Left renal cortex interstitium (tissue), 4 donors: ENCODE data around the gene DHCR24. TPM values are rescaled to one million over a fixed set of nuclear protein-coding genes. Genes with fewer than 3 reads are reported as not detected.

ENCODE experiments used
- DNase-seq, 4 donors: peaks; one replicate each; pipeline ENCODE4 v3.0.0-alpha.2; 2013; ENCODE audit warnings: low read depth in 4 of 4, low spot score in 2 of 4, missing footprints in 1 of 4
- polyA plus RNA-seq, 4 donors: library from polyadenylated mRNA; unstranded; fragments of 120-200 nt; gene quantifications; one replicate each; pipeline ENCODE4 v1.2.1, GENCODE V29; 2013; ENCODE audit not compliant: insufficient read length in 4 of 4

Gene DHCR24
- polyA plus RNA-seq, 4 donors = 63.4 to 89.1 (median 78.0) TPM

GRCh38 chr1:54848134-54848948 is 38.7 kb downstream of the DHCR24 start:
- no peak for DNase-seq

GRCh38 chr1:54846716-54847284 is 40.2 kb downstream of the DHCR24 start:
- no peak for DNase-seq

DNA sequence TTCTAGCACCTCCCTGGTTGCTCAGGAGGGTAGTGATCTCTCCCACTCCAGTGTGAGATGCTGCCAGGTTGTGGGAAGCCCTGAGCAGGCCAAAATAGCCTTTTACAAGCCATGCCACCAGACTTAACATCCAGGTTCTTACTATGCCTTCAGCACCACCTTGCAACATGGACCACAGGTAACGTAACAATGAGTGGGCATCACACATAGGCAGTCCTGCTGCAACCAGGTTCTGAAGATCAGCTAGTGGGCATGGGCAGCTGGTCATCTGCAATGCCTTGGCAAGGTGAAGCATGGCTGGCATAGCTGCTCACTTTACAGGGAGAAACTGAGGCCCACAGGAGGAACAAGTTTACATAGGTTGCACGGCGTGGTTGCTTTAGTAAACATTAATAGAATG is 40.7 kb downstream of the DHCR24 start:
- DNase-seq = no peak

- DNase-seq = no peak
These were observed 41.2 kb downstream of the DHCR24 start for GRCh38 chr1:54845772-54846171.

DNA sequence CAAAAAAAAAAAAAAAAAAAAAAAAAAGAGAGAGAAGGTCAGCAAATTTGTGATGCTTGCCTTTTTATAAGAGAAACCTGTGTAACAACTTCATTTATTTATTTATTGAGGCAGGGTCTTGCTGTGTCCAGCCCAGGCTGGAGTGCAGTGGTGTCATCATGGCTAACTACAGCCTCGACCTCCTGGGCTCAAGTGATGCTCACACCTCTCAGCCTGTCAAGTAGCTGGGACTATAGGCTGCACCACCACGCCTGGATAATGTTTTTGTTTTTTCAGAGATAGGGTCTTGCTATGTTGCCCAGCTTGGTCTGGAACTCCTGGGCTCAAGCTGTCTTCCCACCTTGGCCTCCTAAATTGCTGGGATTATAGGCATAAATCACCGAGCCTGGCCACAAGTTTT is 42.4 kb downstream of the DHCR24 start:
- DNase-seq = no peak

- no peak for DNase-seq
These were observed 43.5 kb downstream of the DHCR24 start for GRCh38 chr1:54843449-54843848.

- DNase-seq = no peak
These were observed 44.0 kb downstream of the DHCR24 start for GRCh38 chr1:54842963-54843362.

DNA sequence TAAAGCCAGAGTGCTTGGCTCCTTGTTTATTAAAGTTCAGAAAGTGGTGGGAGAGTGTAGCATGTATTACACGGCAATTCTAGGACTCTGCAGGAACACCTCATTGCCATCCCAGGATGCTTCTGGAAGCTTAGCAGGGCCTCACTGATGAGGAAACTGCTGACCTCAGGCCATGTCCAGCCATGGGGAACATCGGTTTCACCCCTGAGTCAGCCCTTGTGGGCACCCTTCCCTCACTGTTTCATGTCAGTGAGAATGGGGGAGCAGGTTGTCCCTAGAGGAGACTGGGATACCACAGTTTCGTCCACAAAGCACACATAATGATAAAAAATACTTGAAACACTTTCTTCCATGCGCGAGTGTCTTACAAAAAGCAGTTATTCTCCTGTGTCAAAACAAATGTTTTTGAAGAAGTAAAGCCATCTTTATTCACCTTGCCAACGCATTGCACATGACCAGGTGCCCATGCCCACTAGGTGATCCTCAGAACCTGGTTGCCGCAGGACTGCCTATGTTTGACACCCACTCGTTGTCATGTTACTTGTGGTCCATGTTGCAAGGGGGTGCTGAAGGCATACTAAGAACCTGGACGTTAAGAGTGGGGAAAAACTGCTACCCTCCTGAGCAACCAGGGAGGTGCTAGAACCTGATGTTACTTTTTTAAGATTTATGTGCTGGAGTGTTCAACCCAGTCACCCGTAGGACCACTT is 44.6 kb downstream of the DHCR24 start:
- DNase-seq = no peak

DNA sequence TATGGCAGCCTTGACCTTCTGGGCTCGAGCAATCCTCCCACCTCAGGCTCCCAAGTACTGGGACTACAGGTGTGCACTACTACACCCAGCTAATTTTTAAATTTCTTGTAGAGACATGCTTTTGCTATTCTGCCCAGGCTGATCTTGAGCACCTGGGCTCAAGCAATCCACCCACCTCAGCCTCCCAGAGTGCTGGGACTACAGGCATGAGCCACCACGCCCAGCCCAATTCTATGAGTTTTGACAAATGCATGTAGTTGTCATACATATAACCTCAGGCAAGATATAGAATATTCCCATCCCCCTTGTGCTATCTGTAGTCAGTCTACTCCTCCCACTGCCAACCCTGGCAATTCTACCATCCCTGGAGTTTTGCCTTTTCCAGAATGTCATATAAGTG is 47.2 kb downstream of the DHCR24 start:
- DNase-seq = no peak

- no peak for DNase-seq
These were observed 48.3 kb downstream of the DHCR24 start for GRCh38 chr1:54838565-54839180.

GRCh38 chr1:54837002-54837853 is 49.8 kb downstream of the DHCR24 start:
- DNase-seq = no peak

GRCh38 chr1:54836594-54836993 is 50.4 kb downstream of the DHCR24 start:
- no peak for DNase-seq

DNA sequence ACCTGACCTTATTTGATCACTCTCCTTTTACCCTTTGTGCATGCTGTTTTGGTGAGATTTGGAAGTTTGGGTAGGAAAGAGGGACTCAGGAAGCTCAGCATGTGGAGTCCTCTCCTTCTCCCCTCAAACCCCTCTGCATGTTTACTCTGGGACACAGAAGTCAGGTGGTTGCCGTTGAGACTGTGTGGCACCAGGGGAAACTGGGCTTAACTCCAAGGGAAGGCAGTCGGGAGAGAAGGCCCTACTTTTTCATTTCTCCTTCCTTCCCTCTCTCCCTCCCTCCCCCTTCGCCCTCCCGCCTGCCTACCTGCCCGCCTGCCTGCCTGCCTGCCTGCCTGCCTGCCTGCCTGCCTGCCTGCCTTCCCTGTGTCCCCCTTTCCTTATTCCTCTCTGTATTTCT is 51.0 kb downstream of the DHCR24 start:
- no peak for DNase-seq

DNA sequence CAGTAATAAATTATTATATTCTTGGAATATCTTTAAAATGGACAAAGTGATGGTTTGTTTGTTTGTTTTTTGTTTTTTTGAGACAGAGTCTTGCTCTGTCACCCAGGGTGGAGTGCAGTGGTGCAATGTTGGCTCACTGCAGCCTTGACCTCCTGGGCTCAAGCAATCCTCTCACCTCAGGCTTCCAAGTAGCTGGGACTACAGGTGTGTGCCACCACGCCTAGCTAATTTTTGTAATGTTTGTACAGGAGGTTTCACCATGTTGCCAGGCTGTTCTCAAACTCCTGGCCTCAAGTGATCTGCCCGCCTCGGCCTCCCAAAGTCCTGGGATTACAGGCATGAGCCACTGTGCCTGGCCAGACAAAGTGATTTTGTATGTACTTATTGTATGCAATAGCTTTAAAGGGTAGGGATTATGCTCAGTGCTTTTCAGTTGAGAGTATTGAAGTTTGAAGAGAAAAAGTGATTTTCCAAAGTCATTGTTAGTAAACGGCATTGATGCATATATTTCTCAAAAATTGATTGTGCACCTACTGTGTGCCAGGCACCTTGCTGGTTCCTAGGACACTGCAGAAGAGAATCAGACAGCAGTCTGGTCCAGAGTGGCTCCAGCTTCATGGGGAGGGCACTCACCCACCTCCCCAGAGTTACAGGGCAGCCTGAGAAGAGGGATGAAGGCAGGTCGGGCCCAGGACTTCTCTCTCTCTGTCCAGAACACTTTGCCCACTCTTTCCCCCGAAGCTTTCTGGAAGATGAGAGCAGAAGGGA is 51.7 kb downstream of the DHCR24 start:
- no peak for DNase-seq

- no peak for DNase-seq
These were observed 52.9 kb downstream of the DHCR24 start for GRCh38 chr1:54834007-54834541.

- DNase-seq = no peak
These were observed 53.9 kb downstream of the DHCR24 start for GRCh38 chr1:54833121-54833520.

GRCh38 chr1:54826226-54826816 is 60.7 kb downstream of the DHCR24 start:
- DNase-seq = no peak

GRCh38 chr1:54825696-54826095 is 61.3 kb downstream of the DHCR24 start:
- no peak for DNase-seq

- DNase-seq = no peak
These were observed 63.3 kb downstream of the DHCR24 start for GRCh38 chr1:54823670-54824069.
